C4-2B (cell line): ENCODE results near the gene WAPL.

Experiments
- H3K27ac ChIP-seq: fragments of 450-650 bp; 2 replicates; pipeline ENCODE4 v1.5.1; 2017
- CTCF ChIP-seq: fragments of 450-650 bp; conservative IDR thresholded peaks from 2 replicates; pipeline ENCODE4 v1.5.1; 2017; ENCODE audit warnings: mild to moderate bottlenecking
- ZFX ChIP-seq: fragments of 450-650 bp; IDR thresholded peaks from 2 replicates; pipeline ENCODE4 v1.6.1; 2017

WAPL gene

GRCh38 chr10:86439544-86439943, 82.0 kb downstream of the WAPL start:
- H3K27ac ChIP-seq: no peak overlapping the region
- TF ChIP-seq ZFX (no peak), CTCF (no peak)

GRCh38 chr10:86438091-86438749, 83.4 kb downstream of the WAPL start:
- H3K27ac ChIP-seq: no peak overlapping the region
- TF ChIP-seq ZFX (no peak), CTCF (no peak)

- TF ChIP-seq CTCF (no peak), ZFX (no peak)
- no peak overlapping the region for H3K27ac ChIP-seq
Measured at GRCh38 chr10:86437447-86437846, 84.1 kb downstream of the WAPL start.

- H3K27ac ChIP-seq: no peak overlapping the region
- TF ChIP-seq CTCF (no peak), ZFX (no peak)
Measured at GRCh38 chr10:86436963-86437362, 84.6 kb downstream of the WAPL start.

- H3K27ac ChIP-seq: no peak overlapping the region
- TF ChIP-seq ZFX: no peak
- no peak for TF ChIP-seq CTCF
Measured at GRCh38 chr10:86434656-86435055, 86.9 kb downstream of the WAPL start.

GRCh38 chr10:86423739-86424138, 97.9 kb downstream of the WAPL start:
- no peak overlapping the region for H3K27ac ChIP-seq
- no peak for TF ChIP-seq ZFX
- TF ChIP-seq CTCF: no peak

GRCh38 chr10:86419101-86419500, 102.5 kb downstream of the WAPL start:
- TF ChIP-seq CTCF: no peak
- no peak for TF ChIP-seq ZFX
- no peak overlapping the region for H3K27ac ChIP-seq
